Neural progenitor cell (in vitro differentiated cells): Measurements from ENCODE around the gene ZXDC. TPM values are rescaled to one million over a fixed set of nuclear protein-coding genes. Genes with fewer than 3 reads are reported as not detected.

Experiments
- DNase-seq: peaks from one replicate; pipeline ENCODE4 v3.0.0-alpha.2; 2016; ENCODE audit warnings: low spot score
- H2AFZ ChIP-seq: fragments of 200-600 bp; sonication (generic); replicated peaks from 2 replicates; pipeline ENCODE4 v1.6.1; 2016; ENCODE audit warnings: antibody characterized with exemption
- H3F3A ChIP-seq: fragments of 200-600 bp; sonication (generic); 2 replicates; pipeline ENCODE4 v1.6.1; 2016; ENCODE audit warnings: antibody characterized with exemption, low read depth
- H3K27ac ChIP-seq: fragments of 200-600 bp; sonication (generic); 2 replicates; pipeline ENCODE4 v1.5.1; 2016; ENCODE audit warnings: mild to moderate bottlenecking
- H3K27me3 ChIP-seq: fragments of 200-600 bp; sonication (generic); 2 replicates; pipeline ENCODE4 v1.6.1; 2016; ENCODE audit warnings: mild to moderate bottlenecking, moderate library complexity
- H3K36me3 ChIP-seq: fragments of 200-600 bp; sonication (generic); 2 replicates; pipeline ENCODE4 v1.5.1; 2016
- H3K4me1 ChIP-seq: fragments of 200-600 bp; sonication (generic); 2 replicates; pipeline ENCODE4 v1.6.1; 2016; ENCODE audit warnings: mixed run types
- H3K4me2 ChIP-seq: fragments of 200-600 bp; sonication (generic); 2 replicates; pipeline ENCODE4 v1.6.1; 2016
- H3K4me3 ChIP-seq: fragments of 200-600 bp; sonication (generic); 2 replicates; pipeline ENCODE4 v1.5.1; 2016
- H3K79me2 ChIP-seq: fragments of 200-600 bp; sonication (generic); 2 replicates; pipeline ENCODE4 v1.6.1; 2016; ENCODE audit warnings: low read depth
- H3K9ac ChIP-seq: fragments of 200-600 bp; sonication (generic); 2 replicates; pipeline ENCODE4 v1.6.1; 2016
- H3K9me3 ChIP-seq: fragments of 200-600 bp; sonication (generic); 2 replicates; pipeline ENCODE4 v1.5.1; 2016; ENCODE audit warnings: low read depth
- H4K20me1 ChIP-seq: fragments of 200-600 bp; sonication (generic); 2 replicates; pipeline ENCODE4 v1.6.1; 2016; ENCODE audit warnings: low read depth
- H3K27ac Mint-ChIP-seq: 3 replicates; pipeline ENCODE4 v1.8.0; 2021; ENCODE audit warnings: mixed read lengths
- H3K27me3 Mint-ChIP-seq: 2 replicates; pipeline ENCODE4 v1.8.0; 2022; ENCODE audit warnings: low read depth, mild to moderate bottlenecking, inconsistent platforms, moderate library complexity, mixed read lengths; ENCODE audit not compliant: insufficient read depth
- H3K36me3 Mint-ChIP-seq: 3 replicates; pipeline ENCODE4 v1.8.0; 2021; ENCODE audit warnings: mixed read lengths
- H3K4me1 Mint-ChIP-seq: 3 replicates; pipeline ENCODE4 v1.8.0; 2021; ENCODE audit warnings: mixed read lengths
- H3K4me3 Mint-ChIP-seq: 3 replicates; pipeline ENCODE4 v1.8.0; 2021; ENCODE audit warnings: mild to moderate bottlenecking, moderate library complexity, mixed read lengths
- H3K9me3 Mint-ChIP-seq: 3 replicates; pipeline ENCODE4 v1.8.0; 2020; ENCODE audit warnings: mixed read lengths
- CTCF ChIP-seq: fragments of 200-600 bp; sonication (generic); IDR thresholded peaks from 2 replicates; pipeline ENCODE4 v1.5.1; 2017; ENCODE audit warnings: antibody characterized with exemption, mild to moderate bottlenecking
- EZH2 ChIP-seq: fragments of 200-600 bp; sonication (generic); IDR thresholded peaks from 2 replicates; pipeline ENCODE4 v1.6.1; 2017; ENCODE audit warnings: antibody characterized with exemption, mild to moderate bottlenecking, moderate library complexity
- EZH2phosphoT487 ChIP-seq: fragments of 200-600 bp; sonication (generic); IDR thresholded peaks from 2 replicates; pipeline ENCODE4 v1.6.1; 2017; ENCODE audit warnings: antibody characterized with exemption
- total RNA-seq: library from RNA; depleted of rRNA; stranded (reverse); fragments of >200 nt; gene quantifications from 2 replicates; pipeline ENCODE4 v1.2.3, GENCODE V29; 2015; ENCODE audit warnings: low replicate concordance

ZXDC gene
- total RNA-seq, 1 donor from 2014 or later: 12.4 TPM

DNA sequence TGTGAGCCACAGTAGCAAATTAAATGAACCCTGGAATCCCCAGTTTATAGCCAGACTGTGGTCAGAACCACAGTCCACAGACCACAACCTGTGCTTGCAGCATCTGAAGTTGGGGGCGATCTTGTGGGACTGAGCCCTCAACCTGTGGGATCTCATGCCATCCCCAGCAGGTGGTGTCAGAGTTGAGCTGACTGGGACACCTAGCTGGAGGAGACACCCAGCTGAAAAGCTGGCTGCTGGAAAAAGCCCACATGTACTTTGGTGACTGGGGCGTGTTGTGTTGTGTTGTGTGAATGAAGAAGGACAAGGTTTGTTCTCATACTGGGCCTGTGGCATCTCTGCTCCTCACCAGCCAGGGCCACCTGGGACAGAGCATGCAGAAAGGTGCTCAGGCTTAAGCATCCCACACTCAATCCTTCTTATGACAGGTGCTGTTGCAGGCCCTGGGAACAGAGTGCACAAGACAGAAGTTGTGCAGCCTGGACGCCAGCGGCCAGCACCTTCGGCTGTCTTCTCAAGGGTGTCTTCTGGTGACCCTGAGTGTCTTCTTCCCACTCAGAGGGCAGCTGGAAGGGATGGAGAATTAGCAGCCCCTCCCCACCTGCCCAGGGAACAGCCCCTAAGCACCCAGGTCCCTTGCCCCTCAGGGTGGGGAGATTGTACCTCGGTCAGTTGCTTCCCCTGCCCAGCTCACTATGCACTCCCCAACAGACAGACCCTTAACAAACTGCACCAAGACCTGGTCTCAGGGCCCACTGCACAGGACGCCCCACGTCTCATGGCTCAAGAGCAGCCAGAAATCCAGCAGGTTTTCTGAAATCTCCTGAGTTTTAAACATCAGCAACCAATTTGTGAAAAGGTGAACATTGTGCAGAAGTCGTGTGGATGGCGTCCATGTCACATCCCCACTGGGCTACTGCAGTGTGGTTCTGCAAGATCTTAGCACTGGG, 44.1 kb upstream of the ZXDC start:
- no peak overlapping the region for H3K27ac Mint-ChIP-seq
- H3K36me3 Mint-ChIP-seq: no peaks in the 10 kb centered on the region
- no peak overlapping the region for H3K27ac ChIP-seq
- H3K27me3 ChIP-seq: peaks cover 25% of the 10 kb centered on the region
- no peaks in the 10 kb centered on the region for H3K9me3 Mint-ChIP-seq
- no peak overlapping the region for H3K4me2 ChIP-seq
- peaks cover 13% of the 10 kb centered on the region for H3K4me1 ChIP-seq
- TF ChIP-seq CTCF (no peak), EZH2 (no peak), EZH2phosphoT487 (no peak)
- H3K4me3 Mint-ChIP-seq: no peak overlapping the region
- no peaks in the 10 kb centered on the region for H4K20me1 ChIP-seq
- no peak overlapping the region for H2AFZ ChIP-seq
- H3K4me3 ChIP-seq: no peak overlapping the region
- H3K79me2 ChIP-seq: no peaks in the 10 kb centered on the region
- no peaks in the 10 kb centered on the region for H3F3A ChIP-seq
- no peak for DNase-seq
- H3K36me3 ChIP-seq: no peaks in the 10 kb centered on the region
- no peak overlapping the region for H3K9ac ChIP-seq
- peaks cover 23% of the 10 kb centered on the region for H3K27me3 Mint-ChIP-seq
- no peaks in the 10 kb centered on the region for H3K9me3 ChIP-seq
- peaks cover 23% of the 10 kb centered on the region for H3K4me1 Mint-ChIP-seq

DNA sequence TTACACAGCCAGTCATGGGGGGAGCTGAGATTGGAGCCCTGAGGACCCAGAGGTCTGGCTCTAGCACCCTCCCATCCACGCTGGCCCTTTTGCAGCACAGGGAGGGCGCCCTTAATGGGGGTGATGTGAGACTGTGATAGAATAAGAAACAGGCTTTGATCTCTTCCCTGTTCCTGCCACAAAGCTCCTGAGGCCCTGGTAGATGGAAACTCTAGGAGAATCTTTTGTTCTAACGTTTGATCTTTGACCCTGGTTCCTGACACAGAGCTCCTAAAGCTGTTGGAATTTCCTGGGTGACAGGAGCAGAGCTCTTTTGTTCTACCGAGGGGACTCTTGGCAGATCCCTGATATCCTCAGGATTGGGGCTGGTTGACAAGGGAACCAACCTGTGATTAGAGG, 43.1 kb upstream of the ZXDC start:
- H4K20me1 ChIP-seq: no peaks in the 10 kb centered on the region
- H3F3A ChIP-seq: no peaks in the 10 kb centered on the region
- H3K27ac ChIP-seq: no peak overlapping the region
- H3K4me1 Mint-ChIP-seq: peaks cover 33% of the 10 kb centered on the region
- H3K27me3 Mint-ChIP-seq: peaks cover 22% of the 10 kb centered on the region
- no peak overlapping the region for H2AFZ ChIP-seq
- H3K36me3 Mint-ChIP-seq: no peaks in the 10 kb centered on the region
- no peak overlapping the region for H3K9ac ChIP-seq
- H3K4me2 ChIP-seq: peak overlapping the region; percentile 46
- no peak for TF ChIP-seq EZH2
- no peak for TF ChIP-seq EZH2phosphoT487
- TF ChIP-seq CTCF: no peak
- H3K27me3 ChIP-seq: peaks cover 15% of the 10 kb centered on the region
- no peaks in the 10 kb centered on the region for H3K9me3 Mint-ChIP-seq
- no peaks in the 10 kb centered on the region for H3K9me3 ChIP-seq
- H3K36me3 ChIP-seq: no peaks in the 10 kb centered on the region
- H3K4me3 ChIP-seq: no peak overlapping the region
- no peak overlapping the region for H3K27ac Mint-ChIP-seq
- H3K4me3 Mint-ChIP-seq: no peak overlapping the region
- no peaks in the 10 kb centered on the region for H3K79me2 ChIP-seq
- peak; percentile 79 for DNase-seq
- H3K4me1 ChIP-seq: peaks cover 12% of the 10 kb centered on the region

DNA sequence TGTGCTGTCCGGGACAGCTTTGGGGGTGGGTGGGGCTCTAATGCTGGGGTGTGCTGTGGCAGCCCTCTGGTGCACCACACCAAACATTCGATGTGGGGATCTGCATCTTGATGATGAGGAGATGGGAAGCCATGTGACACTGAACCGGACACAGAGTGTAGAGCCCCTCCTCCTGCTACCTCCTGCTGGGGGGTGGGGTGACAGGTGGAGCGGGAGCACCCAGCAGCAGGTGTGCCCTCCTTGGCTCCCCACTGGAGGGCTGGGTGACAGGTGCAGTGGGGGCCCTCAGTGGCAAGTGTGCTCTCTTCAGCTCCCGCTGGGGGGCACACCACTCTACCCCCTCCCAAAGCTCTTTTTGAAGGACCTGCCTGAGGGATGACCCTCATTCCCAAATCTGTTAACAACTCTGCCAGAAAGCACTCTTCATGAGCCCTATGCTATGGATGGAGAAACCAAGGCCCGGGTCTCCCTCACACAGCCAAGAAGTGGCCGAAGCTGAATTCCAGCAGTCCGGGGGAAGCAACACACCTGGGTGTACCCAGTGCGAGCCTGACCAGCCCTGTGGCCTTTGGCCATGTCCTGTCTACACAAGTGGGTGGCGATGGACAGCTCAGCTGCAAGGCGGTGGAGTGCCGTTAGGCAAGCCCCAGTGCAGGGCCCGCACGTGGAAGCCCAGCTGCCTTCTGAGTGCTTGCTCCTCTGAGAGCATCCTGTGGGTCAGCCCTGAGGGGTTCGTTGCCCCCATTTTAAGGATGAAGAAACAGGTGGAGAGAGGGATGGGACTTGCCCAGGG, 42.5 kb upstream of the ZXDC start:
- Histone ChIP-seq H3K79me2 (no peaks in the 10 kb centered on the region), H3K4me1 (peaks cover 10% of the 10 kb centered on the region), H3K4me2 (peak overlapping the region; percentile 46), H3F3A (no peaks in the 10 kb centered on the region), H3K9ac (no peak overlapping the region), H3K27me3 (peaks cover 9% of the 10 kb centered on the region), H3K27ac (no peak overlapping the region), H3K36me3 (no peaks in the 10 kb centered on the region), H3K4me3 (no peak overlapping the region), H3K9me3 (no peaks in the 10 kb centered on the region), H4K20me1 (no peaks in the 10 kb centered on the region), H2AFZ (no peak overlapping the region)
- Mint-ChIP-seq H3K9me3 (no peaks in the 10 kb centered on the region), H3K27me3 (peaks cover 17% of the 10 kb centered on the region), H3K36me3 (no peaks in the 10 kb centered on the region), H3K27ac (no peak overlapping the region), H3K4me1 (peaks cover 33% of the 10 kb centered on the region), H3K4me3 (no peak overlapping the region)
- DNase-seq: no peak
- TF ChIP-seq EZH2phosphoT487: no peak
- no peak for TF ChIP-seq CTCF
- no peak for TF ChIP-seq EZH2
